ENCODE measurements around the gene WARS2.

GRCh38 chr1:119103764-119104163, 36.7 kb downstream of the WARS2 start:
- TF ChIP-seq POLR2AphosphoS5 (IDR thresholded peaks at IDR 0.05) (no peak), EP300 (IDR thresholded peaks at IDR 0.05) (no peak), POLR2A (IDR thresholded peaks at IDR 0.05; ENCODE audit: low read depth) (no peak), CTCF (IDR thresholded peaks at IDR 0.05) (no peak)
